ENCODE data around the gene ZNF318.
"Not testable (repeated sequence)": the region's sequence is repeated elsewhere in the genome, so short reads cannot be mapped to it uniquely, and the experiment has no call there.

GRCh38 chr6:43415275-43415674, 45.8 kb upstream of the ZNF318 start:
- not testable (repeated sequence) for TF ChIP-seq CTCF (IDR thresholded peaks at IDR 0.05); EZH2 (IDR thresholded peaks at IDR 0.05; ENCODE audit: borderline replicate concordance, insufficient read depth, low read depth, low read length, poor library complexity, severe bottlenecking)

Data from B cell (primary cell).